WTC11 (cell line): ENCODE measurements around the gene ELOB. TPM values are rescaled to one million over a fixed set of nuclear protein-coding genes. Genes with fewer than 3 reads are reported as not detected.

Experiments used
- ATAC-seq: fragments of 200-7000 bp; cut with Tn5 transposase; 2 replicates; pipeline ENCODE4 v1.10.0; 2021; ENCODE audit warnings: mild to moderate bottlenecking, moderate library complexity
- CTCF ChIA-PET: fragments of 300-600 bp; sonication (Branson Sonifier 250); formaldehyde crosslinking; loops from one replicate; lab custom pipeline; 2021; ENCODE audit warnings: antibody characterized with exemption; lab: Charles Lee
- POLR2A ChIA-PET: fragments of 350-600 bp; sonication (Branson Sonifier 250); formaldehyde crosslinking; loops from one replicate; lab custom pipeline; 2021; ENCODE audit warnings: antibody characterized with exemption; lab: Charles Lee
- DNase-seq: peaks from one replicate; pipeline ENCODE4 v3.0.0; 2021; ENCODE audit warnings: low spot score
- H3K27ac Mint-ChIP-seq: 2 replicates; pipeline ENCODE4 v1.8.0; 2021; ENCODE audit warnings: mixed read lengths
- H3K27me3 Mint-ChIP-seq: 2 replicates; pipeline ENCODE4 v1.8.0; 2021; ENCODE audit warnings: low read depth, mild to moderate bottlenecking, moderate library complexity, mixed read lengths
- H3K36me3 Mint-ChIP-seq: 2 replicates; pipeline ENCODE4 v1.8.0; 2021; ENCODE audit warnings: mixed read lengths
- H3K4me1 Mint-ChIP-seq: 2 replicates; pipeline ENCODE4 v1.8.0; 2022; ENCODE audit warnings: mixed read lengths
- H3K4me3 Mint-ChIP-seq: 2 replicates; pipeline ENCODE4 v1.8.0; 2021; ENCODE audit warnings: mild to moderate bottlenecking, moderate library complexity, mixed read lengths
- H3K9me3 Mint-ChIP-seq: 2 replicates; pipeline ENCODE4 v1.8.0; 2021; ENCODE audit warnings: mixed read lengths
- CREB1 ChIP-seq: sonication (generic); formaldehyde crosslinking; IDR thresholded peaks from 2 replicates; pipeline ENCODE4 v1.8.0; 2023; ENCODE audit warnings: mild to moderate bottlenecking, missing genetic modification reagents
- ELF4 ChIP-seq: sonication (generic); formaldehyde crosslinking; IDR thresholded peaks from 2 replicates; pipeline ENCODE4 v1.8.1; 2022; ENCODE audit warnings: low read depth, mild to moderate bottlenecking, moderate library complexity, missing genetic modification reagents
- ESRRA ChIP-seq: sonication (generic); formaldehyde crosslinking; IDR thresholded peaks from 2 replicates; pipeline ENCODE4 v1.8.1; 2022; ENCODE audit warnings: mild to moderate bottlenecking, missing genetic modification reagents, borderline replicate concordance
- FOXJ3 ChIP-seq: sonication (generic); formaldehyde crosslinking; IDR thresholded peaks from 2 replicates; pipeline ENCODE4 v1.9.0; 2021; ENCODE audit warnings: missing genetic modification reagents, mild to moderate bottlenecking, borderline replicate concordance
- FOXK1 ChIP-seq: sonication (generic); formaldehyde crosslinking; IDR thresholded peaks from 2 replicates; pipeline ENCODE4 v1.8.0; 2022; ENCODE audit warnings: mild to moderate bottlenecking, moderate library complexity, missing genetic modification reagents
- GRHL2 ChIP-seq: fragments of 250-450 bp; sonication (Bioruptor Pico); IDR thresholded peaks from 2 replicates; pipeline ENCODE4 v1.8.0; 2022; ENCODE audit warnings: mild to moderate bottlenecking, moderate library complexity; ENCODE audit not compliant: insufficient replicate concordance, severe bottlenecking
- JUN ChIP-seq: sonication (generic); formaldehyde crosslinking; IDR thresholded peaks from 2 replicates; pipeline ENCODE4 v1.8.0; 2023; ENCODE audit warnings: mild to moderate bottlenecking, missing genetic modification reagents
- MYBL2 ChIP-seq: sonication (generic); formaldehyde crosslinking; IDR thresholded peaks from 2 replicates; pipeline ENCODE4 v1.8.1; 2023; ENCODE audit warnings: mild to moderate bottlenecking, moderate library complexity, missing genetic modification reagents
- NFATC4 ChIP-seq: fragments of 250-450 bp; sonication (Bioruptor Pico); IDR thresholded peaks from 2 replicates; pipeline ENCODE4 v1.9.0; 2021; ENCODE audit warnings: mild to moderate bottlenecking
- NFE2L1 ChIP-seq: sonication (generic); formaldehyde crosslinking; IDR thresholded peaks from 2 replicates; pipeline ENCODE4 v1.8.1; 2023; ENCODE audit warnings: missing genetic modification reagents
- NFYB ChIP-seq: sonication (generic); formaldehyde crosslinking; conservative IDR thresholded peaks from 2 replicates; pipeline ENCODE4 v1.8.0; 2022; ENCODE audit warnings: low read depth, missing genetic modification reagents
- RELA ChIP-seq: sonication (generic); formaldehyde crosslinking; IDR thresholded peaks from 2 replicates; pipeline ENCODE4 v1.8.1; 2022; ENCODE audit warnings: missing genetic modification reagents, mild to moderate bottlenecking, borderline replicate concordance
- RORB ChIP-seq: fragments of 250-450 bp; sonication (Bioruptor Pico); IDR thresholded peaks from 2 replicates; pipeline ENCODE4 v1.9.0; 2021; ENCODE audit warnings: mild to moderate bottlenecking
- SOX15 ChIP-seq: fragments of 250-450 bp; sonication (Bioruptor Pico); IDR thresholded peaks from 2 replicates; pipeline ENCODE4 v1.9.0; 2021; ENCODE audit warnings: mild to moderate bottlenecking
- SP1 ChIP-seq: sonication (generic); formaldehyde crosslinking; conservative IDR thresholded peaks from 2 replicates; pipeline ENCODE4 v1.8.1; 2022; ENCODE audit warnings: missing genetic modification reagents
- TCF7 ChIP-seq: sonication (generic); formaldehyde crosslinking; IDR thresholded peaks from 2 replicates; pipeline ENCODE4 v1.8.0; 2022; ENCODE audit warnings: mild to moderate bottlenecking, low read depth, missing genetic modification reagents, moderate library complexity
- TEAD4 ChIP-seq: sonication (generic); formaldehyde crosslinking; IDR thresholded peaks from 2 replicates; pipeline ENCODE4 v1.8.0; 2022; ENCODE audit warnings: mild to moderate bottlenecking, missing genetic modification reagents
- ZBTB21 ChIP-seq: sonication (generic); formaldehyde crosslinking; IDR thresholded peaks from 2 replicates; pipeline ENCODE4 v1.8.1; 2023; ENCODE audit warnings: mild to moderate bottlenecking, missing genetic modification reagents, borderline replicate concordance
- ZMAT4 ChIP-seq: fragments of 250-450 bp; sonication (Bioruptor Pico); IDR thresholded peaks from 2 replicates; pipeline ENCODE4 v1.9.0; 2021; ENCODE audit warnings: mild to moderate bottlenecking
- ZNF219 ChIP-seq: sonication (generic); formaldehyde crosslinking; IDR thresholded peaks from 2 replicates; pipeline ENCODE4 v1.8.0; 2023; ENCODE audit warnings: missing genetic modification reagents, mild to moderate bottlenecking, borderline replicate concordance
- ZNF263 ChIP-seq: sonication (generic); formaldehyde crosslinking; IDR thresholded peaks from 2 replicates; pipeline ENCODE4 v1.8.1; 2022; ENCODE audit warnings: low read depth, mild to moderate bottlenecking, moderate library complexity, missing genetic modification reagents
- ZNF425 ChIP-seq: fragments of 250-450 bp; sonication (Bioruptor Pico); conservative IDR thresholded peaks from 2 replicates; pipeline ENCODE4 v1.9.0; 2021; ENCODE audit warnings: mild to moderate bottlenecking
- total RNA-seq: library from RNA; stranded (reverse); gene quantifications from 3 replicates; pipeline ENCODE4 v1.2.3, GENCODE V29; 2021
- TF ChIP-seq, protein P1 (sequence below): sonication (generic); formaldehyde crosslinking; IDR thresholded peaks from 2 replicates; pipeline ENCODE4 v1.8.1; 2023; ENCODE audit warnings: mild to moderate bottlenecking, missing genetic modification reagents
- TF ChIP-seq, protein P2 (sequence below): sonication (generic); formaldehyde crosslinking; IDR thresholded peaks from 2 replicates; pipeline ENCODE4 v1.8.0; 2023; ENCODE audit warnings: missing genetic modification reagents
- TF ChIP-seq, protein P3 (sequence below): sonication (generic); formaldehyde crosslinking; IDR thresholded peaks from 2 replicates; pipeline ENCODE4 v1.8.0; 2023; ENCODE audit warnings: mild to moderate bottlenecking, missing genetic modification reagents

ELOB gene
- total RNA-seq, 1 experiment from 2014 or later, result 252 TPM

DNA sequence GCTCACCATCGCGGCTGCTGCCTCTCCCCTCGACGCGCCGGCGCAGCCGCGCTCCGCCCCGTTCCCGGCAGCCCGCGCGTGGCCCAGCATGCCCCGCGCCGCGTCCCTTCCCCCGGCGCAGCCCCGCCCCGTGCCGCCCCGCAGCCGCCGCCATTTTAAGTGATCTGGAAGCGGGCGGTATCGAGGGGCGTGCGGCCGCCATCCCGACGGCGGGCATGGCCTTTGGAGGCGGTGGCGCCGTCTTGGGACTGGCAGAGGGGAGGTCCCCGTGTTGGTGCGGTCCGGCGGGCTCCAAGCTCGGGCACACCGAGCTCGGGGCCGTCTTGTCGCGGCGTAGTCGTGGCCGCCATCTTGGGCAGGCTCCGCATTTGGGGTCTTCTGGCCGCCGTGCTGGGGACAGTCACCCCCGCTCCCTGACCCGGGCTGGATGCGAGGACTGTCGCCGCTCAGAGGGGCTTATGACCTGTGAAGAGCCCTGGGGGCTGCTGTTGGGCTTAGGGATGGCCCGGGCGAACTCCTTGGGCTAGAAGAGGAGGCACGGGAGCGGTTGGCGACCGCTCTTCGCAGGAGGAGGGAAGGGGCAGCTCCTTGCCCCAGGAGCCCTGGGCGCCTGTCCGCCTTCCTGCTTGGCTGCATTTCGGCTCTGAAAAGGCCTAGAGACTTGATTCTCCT is at the start of gene ELOB (continued):
- TF ChIP-seq MYBL2, result no peak
- TF ChIP-seq, protein P1, sequence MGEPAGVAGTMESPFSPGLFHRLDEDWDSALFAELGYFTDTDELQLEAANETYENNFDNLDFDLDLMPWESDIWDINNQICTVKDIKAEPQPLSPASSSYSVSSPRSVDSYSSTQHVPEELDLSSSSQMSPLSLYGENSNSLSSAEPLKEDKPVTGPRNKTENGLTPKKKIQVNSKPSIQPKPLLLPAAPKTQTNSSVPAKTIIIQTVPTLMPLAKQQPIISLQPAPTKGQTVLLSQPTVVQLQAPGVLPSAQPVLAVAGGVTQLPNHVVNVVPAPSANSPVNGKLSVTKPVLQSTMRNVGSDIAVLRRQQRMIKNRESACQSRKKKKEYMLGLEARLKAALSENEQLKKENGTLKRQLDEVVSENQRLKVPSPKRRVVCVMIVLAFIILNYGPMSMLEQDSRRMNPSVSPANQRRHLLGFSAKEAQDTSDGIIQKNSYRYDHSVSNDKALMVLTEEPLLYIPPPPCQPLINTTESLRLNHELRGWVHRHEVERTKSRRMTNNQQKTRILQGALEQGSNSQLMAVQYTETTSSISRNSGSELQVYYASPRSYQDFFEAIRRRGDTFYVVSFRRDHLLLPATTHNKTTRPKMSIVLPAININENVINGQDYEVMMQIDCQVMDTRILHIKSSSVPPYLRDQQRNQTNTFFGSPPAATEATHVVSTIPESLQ, result no peak
- TF ChIP-seq FOXJ3 (CRISPR knock-in tag), result no peak
- TF ChIP-seq ZBTB21, result no peak
- 0 out of 2 replicates have a peak, but pooled peaks have one; percentile 46 for TF ChIP-seq ESRRA
- TF ChIP-seq ZNF263, result no peak
- no peak for TF ChIP-seq SOX15 (CRISPR knock-in tag)
- peak; percentile 83 for TF ChIP-seq FOXK1
- TF ChIP-seq NFYB (CRISPR knock-in tag), result no peak; the same call in 1 of the 2 replicates
- no peak for TF ChIP-seq NFATC4
- TF ChIP-seq GRHL2 (CRISPR knock-in tag), result no peak
- TF ChIP-seq TCF7, result no peak
- peak; percentile 64; the same call in 1 of the 2 replicates for TF ChIP-seq TEAD4 (CRISPR knock-in tag)
- no peak for TF ChIP-seq ELF4
- peak; percentile 66; the same call in 1 of the 2 replicates for TF ChIP-seq NFE2L1
- no peak for TF ChIP-seq ZNF219
- TF ChIP-seq, protein P2, sequence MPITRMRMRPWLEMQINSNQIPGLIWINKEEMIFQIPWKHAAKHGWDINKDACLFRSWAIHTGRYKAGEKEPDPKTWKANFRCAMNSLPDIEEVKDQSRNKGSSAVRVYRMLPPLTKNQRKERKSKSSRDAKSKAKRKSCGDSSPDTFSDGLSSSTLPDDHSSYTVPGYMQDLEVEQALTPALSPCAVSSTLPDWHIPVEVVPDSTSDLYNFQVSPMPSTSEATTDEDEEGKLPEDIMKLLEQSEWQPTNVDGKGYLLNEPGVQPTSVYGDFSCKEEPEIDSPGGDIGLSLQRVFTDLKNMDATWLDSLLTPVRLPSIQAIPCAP, result no peak
- no peak for TF ChIP-seq ZMAT4 (CRISPR knock-in tag)
- TF ChIP-seq, protein P3, sequence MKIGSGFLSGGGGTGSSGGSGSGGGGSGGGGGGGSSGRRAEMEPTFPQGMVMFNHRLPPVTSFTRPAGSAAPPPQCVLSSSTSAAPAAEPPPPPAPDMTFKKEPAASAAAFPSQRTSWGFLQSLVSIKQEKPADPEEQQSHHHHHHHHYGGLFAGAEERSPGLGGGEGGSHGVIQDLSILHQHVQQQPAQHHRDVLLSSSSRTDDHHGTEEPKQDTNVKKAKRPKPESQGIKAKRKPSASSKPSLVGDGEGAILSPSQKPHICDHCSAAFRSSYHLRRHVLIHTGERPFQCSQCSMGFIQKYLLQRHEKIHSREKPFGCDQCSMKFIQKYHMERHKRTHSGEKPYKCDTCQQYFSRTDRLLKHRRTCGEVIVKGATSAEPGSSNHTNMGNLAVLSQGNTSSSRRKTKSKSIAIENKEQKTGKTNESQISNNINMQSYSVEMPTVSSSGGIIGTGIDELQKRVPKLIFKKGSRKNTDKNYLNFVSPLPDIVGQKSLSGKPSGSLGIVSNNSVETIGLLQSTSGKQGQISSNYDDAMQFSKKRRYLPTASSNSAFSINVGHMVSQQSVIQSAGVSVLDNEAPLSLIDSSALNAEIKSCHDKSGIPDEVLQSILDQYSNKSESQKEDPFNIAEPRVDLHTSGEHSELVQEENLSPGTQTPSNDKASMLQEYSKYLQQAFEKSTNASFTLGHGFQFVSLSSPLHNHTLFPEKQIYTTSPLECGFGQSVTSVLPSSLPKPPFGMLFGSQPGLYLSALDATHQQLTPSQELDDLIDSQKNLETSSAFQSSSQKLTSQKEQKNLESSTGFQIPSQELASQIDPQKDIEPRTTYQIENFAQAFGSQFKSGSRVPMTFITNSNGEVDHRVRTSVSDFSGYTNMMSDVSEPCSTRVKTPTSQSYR (CRISPR knock-in tag), result no peak; the same call in 1 of the 2 replicates
- 0 out of 2 replicates have a peak, but pooled peaks have one; percentile 62 for TF ChIP-seq RELA (CRISPR knock-in tag)

DNA sequence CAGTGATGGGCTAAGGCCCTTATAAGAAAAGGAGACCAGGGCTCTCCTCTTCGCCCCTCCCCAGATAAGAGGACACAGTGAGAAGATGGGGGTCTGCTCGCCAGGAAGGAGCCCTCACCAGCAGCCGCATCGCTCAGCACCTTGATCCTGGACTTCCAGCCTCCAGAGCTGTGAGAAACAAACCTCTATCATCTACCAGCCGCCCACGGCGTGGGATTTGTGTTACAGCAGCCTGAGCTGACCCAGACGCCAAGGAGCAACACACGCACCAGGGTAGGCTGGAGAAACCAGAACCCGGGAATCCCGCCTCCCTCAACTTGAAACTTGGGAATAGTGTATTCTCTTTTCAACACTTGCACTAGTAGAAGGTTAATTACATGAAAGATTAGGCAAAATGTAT is 48.8 kb upstream of the ELOB start:
- no peaks in the 10 kb centered on the region for H3K4me1 Mint-ChIP-seq
- ATAC-seq, result no peak
- no peaks in the 10 kb centered on the region for H3K27me3 Mint-ChIP-seq
- H3K36me3 Mint-ChIP-seq, result no peaks in the 10 kb centered on the region
- ChIA-PET CTCF (interaction anchor here (0.6 to 2.4 kb wide), 5 partner anchors 13 to 42 kb away, joined by 3 to 11 read pairs (median 5); partner anchors contain the start of gene PRSS41), POLR2A (no interaction called here)
- H3K4me3 Mint-ChIP-seq, result no peak overlapping the region
- H3K27ac Mint-ChIP-seq, result no peak overlapping the region
- no peaks in the 10 kb centered on the region for H3K9me3 Mint-ChIP-seq
- DNase-seq, result no peak
- TF ChIP-seq ZNF425 (CRISPR knock-in tag) (no peak), RORB (CRISPR knock-in tag) (no peak), ZBTB21 (no peak), TCF7 (no peak), CREB1 (CRISPR knock-in tag) (no peak), ZMAT4 (CRISPR knock-in tag) (no peak), MYBL2 (no peak), JUN (CRISPR knock-in tag) (no peak), SP1 (CRISPR knock-in tag) (no peak)
